NCI-H187 treated with DMSO at 0.1 percent for 48 hours (cell line): Measurements from ENCODE around the gene NOC4L.

Experiments
- DNase-seq: peaks from one replicate; lab custom pipeline; 2025; lab: John Stamatoyannopoulos, UW

NOC4L gene

GRCh38 chr12:132197581-132198354 lies 53.5 kb downstream of the NOC4L start:
- DNase-seq: no peak

DNA sequence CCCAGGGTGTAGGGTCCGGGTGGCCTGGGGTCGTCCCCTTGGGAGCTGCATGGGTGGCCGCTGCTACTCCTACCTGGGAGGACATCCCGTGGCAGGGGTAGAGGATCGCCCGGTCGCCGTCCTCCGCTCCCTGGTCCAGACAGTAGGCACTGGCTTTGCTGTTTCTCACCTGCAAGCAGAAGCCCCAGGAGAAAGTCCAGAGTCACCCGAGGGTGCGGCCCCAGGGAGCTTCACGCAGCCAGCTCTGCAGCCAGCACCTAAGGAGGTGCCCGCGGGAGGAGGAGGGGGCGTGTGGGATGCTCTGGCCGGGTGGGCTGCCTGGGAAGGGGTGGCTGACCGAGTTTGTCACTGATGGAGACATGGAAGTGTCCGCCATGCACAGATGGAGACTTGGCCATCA lies 54.8 kb downstream of the NOC4L start:
- DNase-seq: no peak

DNA sequence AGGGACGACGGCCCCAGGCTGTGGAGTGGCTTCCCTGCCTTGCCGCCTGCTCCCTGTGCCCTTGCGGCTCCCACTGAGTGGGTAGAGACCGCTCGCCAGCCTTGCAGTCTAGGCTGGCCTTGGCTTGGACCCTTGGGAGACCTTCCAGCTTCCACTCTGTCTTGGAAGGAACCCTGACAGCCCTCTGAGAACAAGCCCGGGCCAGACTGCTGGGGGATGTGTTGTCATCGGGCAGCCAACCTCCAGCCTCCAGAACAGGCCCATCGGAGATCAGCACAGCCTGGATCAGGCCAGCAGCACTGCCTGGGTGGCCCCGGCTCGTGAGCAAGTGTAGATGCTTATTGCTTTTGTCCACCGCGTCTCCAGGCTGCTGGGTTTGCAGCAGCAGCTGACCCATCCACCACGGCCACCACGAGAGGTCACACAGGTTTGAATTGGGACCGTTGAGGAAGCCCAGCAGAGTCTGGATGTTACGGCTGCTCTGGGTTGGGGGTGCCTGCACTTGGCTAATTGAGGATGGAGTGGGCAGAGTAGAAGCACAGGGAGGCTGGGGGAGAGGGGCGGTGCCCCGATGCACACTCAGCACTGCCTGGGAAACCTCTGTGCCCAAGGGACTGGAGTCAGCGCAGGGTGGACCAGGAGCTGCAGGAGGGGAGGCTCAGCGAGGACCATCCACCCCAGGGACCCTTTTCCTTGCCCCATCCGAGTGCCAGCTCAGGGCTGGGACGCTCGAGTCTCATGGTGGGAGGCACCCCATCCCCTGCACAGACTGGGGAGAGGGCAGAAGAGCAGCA lies 55.5 kb downstream of the NOC4L start:
- DNase-seq: no peak

GRCh38 chr12:132200800-132201199 lies 56.5 kb downstream of the NOC4L start:
- DNase-seq: no peak

DNA sequence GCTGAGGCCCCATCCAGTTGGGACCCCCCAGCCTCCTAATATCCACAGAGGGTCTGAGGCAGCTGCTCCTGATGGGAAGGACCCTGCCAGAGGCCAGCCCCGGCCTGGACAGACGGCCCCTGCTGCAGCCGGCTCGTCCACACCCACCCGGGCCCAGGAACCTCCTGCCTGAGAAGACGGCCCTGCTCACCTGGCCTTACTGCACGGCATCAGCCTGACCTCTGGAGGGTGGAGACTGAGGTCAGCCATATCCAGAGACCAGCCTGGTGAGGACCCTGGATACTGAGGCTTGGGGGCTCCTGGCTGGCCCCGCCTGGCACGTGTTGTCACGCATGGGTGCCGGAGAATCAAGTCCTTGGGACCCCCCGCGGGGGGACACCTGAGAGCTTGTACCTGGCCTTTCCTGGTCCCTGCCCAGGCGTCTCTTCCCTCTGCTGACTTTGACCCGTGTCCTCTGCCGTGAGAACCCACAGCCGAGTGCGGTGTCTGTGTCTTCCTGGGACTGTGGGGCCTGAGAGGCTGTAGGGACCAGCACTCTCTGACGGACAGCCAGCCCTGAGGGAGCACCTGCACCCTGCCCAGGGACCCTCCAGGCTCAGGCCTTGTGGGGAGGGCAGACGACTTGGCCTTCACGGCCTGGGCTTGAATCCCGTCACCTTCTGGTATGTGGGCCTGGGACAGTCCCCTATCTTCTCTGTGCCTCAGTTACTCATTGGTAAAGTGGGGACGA lies 57.3 kb downstream of the NOC4L start:
- no peak for DNase-seq
